WTC11 (cell line): ENCODE results near the gene SAFB.

Source experiments
- KAT7 ChIP-seq: sonication (generic); formaldehyde crosslinking; IDR thresholded peaks from 2 replicates; pipeline ENCODE4 v1.8.1; 2023; ENCODE audit warnings: missing genetic modification reagents, mild to moderate bottlenecking, borderline replicate concordance
- TEAD1 ChIP-seq: sonication (generic); formaldehyde crosslinking; IDR thresholded peaks from 2 replicates; pipeline ENCODE4 v1.8.0; 2022; ENCODE audit warnings: mild to moderate bottlenecking, missing genetic modification reagents
- ZNF121 ChIP-seq: sonication (generic); formaldehyde crosslinking; IDR thresholded peaks from 2 replicates; pipeline ENCODE4 v1.8.0; 2023; ENCODE audit warnings: missing genetic modification reagents
- ZNF138 ChIP-seq: sonication (generic); formaldehyde crosslinking; conservative IDR thresholded peaks from 2 replicates; pipeline ENCODE4 v1.8.1; 2022; ENCODE audit warnings: mild to moderate bottlenecking, moderate library complexity, missing genetic modification reagents
- TF ChIP-seq, protein P1 (sequence below): sonication (generic); formaldehyde crosslinking; IDR thresholded peaks from 2 replicates; pipeline ENCODE4 v1.8.1; 2023; ENCODE audit warnings: mild to moderate bottlenecking, missing genetic modification reagents

DNA sequence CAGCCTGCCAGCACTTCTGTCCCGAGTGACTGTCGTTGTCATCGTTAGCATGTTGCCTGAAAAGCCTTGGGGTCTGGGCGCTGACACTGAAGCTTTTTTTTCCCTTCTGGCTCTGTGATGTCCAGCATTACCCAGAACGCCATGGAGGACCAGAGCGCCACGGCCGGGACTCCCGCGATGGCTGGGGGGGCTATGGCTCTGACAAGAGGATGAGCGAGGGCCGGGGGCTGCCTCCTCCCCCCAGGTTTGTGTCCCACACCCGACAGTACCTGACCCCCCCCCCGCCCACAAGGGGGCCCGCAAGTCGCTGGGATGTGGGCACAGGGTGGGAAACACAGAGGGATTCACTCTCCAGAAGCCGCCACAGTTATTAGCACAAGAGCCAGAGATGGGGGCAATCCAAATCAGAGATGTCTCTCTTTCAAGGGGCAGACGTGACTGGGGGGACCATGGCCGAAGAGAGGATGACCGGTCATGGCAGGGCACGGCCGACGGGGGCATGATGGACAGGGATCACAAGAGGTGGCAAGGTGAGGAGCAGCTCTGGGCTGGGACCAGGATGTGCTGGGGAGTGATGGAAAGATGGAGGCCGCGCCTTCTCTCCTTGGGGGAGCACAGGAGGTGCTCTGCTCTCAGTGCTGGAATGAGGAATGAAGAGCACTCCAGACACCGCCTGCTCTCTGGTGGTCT, 44.2 kb downstream of the SAFB start:
- TF ChIP-seq TEAD1 (CRISPR knock-in tag) (no peak), ZNF121 (CRISPR knock-in tag) (no peak), ZNF138 (CRISPR knock-in tag) (no peak), KAT7 (no peak)
- TF ChIP-seq, protein P1, sequence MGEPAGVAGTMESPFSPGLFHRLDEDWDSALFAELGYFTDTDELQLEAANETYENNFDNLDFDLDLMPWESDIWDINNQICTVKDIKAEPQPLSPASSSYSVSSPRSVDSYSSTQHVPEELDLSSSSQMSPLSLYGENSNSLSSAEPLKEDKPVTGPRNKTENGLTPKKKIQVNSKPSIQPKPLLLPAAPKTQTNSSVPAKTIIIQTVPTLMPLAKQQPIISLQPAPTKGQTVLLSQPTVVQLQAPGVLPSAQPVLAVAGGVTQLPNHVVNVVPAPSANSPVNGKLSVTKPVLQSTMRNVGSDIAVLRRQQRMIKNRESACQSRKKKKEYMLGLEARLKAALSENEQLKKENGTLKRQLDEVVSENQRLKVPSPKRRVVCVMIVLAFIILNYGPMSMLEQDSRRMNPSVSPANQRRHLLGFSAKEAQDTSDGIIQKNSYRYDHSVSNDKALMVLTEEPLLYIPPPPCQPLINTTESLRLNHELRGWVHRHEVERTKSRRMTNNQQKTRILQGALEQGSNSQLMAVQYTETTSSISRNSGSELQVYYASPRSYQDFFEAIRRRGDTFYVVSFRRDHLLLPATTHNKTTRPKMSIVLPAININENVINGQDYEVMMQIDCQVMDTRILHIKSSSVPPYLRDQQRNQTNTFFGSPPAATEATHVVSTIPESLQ (CRISPR knock-in tag) = no peak
